Kidney (tissue), 22 donors: ENCODE measurements around the gene CCDC181. TPM values are rescaled to one million over a fixed set of nuclear protein-coding genes. Genes with fewer than 3 reads are reported as not detected.
A peak's percentile ranks its signal among the peaks of the same experiment; 100 is the strongest.

ENCODE experiments used
- DNase-seq, 5 donors: peaks; one replicate each; pipeline ENCODE4 v3.0.0-alpha.2; 2013 to 2020
- FAIRE-seq: peaks from 2 replicates; lab custom pipeline; 2012; peaks lifted over from hg19 to GRCh38; lab: Jason Lieb, UNC
- H3K27ac ChIP-seq, 2 donors: one replicate each; pipeline ENCODE4 v1.7.0; 2013; ENCODE audit warnings: low read depth in 2 of 2, low read length in 2 of 2, inconsistent platforms in 1 of 2
- H3K27me3 ChIP-seq: one replicate; pipeline ENCODE4 v1.7.1; 2013; ENCODE audit warnings: low read length, inconsistent platforms; ENCODE audit not compliant: control insufficient read depth, insufficient read depth
- H3K36me3 ChIP-seq, 3 donors: one replicate each; pipeline versions ENCODE4 v1.7.0 to v1.7.1; 2013; ENCODE audit warnings: low read length in 3 of 3, control low read depth in 1 of 3, inconsistent platforms in 1 of 3; ENCODE audit not compliant: insufficient read depth in 3 of 3, control insufficient read depth in 2 of 3
- H3K4me1 ChIP-seq, 3 donors: one replicate each; pipeline versions ENCODE4 v1.7.0 to v1.7.1; 2013; ENCODE audit warnings: low read length in 3 of 3, inconsistent platforms in 1 of 3, low read depth in 1 of 3; ENCODE audit not compliant: control insufficient read depth in 2 of 3, insufficient read depth in 2 of 3
- H3K4me3 ChIP-seq, 3 donors: one replicate each; pipeline versions ENCODE4 v1.7.0 to v1.8.1; 2013; ENCODE audit warnings: low read length in 3 of 3, control low read depth in 1 of 3, inconsistent platforms in 1 of 3
- H3K9ac ChIP-seq, 3 donors: one replicate each; pipeline versions ENCODE4 v1.7.0 to v1.7.1; 2013; ENCODE audit warnings: low read length in 3 of 3, control low read depth in 1 of 3, inconsistent platforms in 1 of 3
- H3K9me3 ChIP-seq, 3 donors: one replicate each; pipeline versions ENCODE4 v1.7.0 to v1.7.1; 2013; ENCODE audit warnings: low read length in 3 of 3, control low read depth in 1 of 3, inconsistent platforms in 1 of 3; ENCODE audit not compliant: control insufficient read depth in 2 of 3, insufficient read depth in 1 of 3
- CTCF ChIP-seq: IDR thresholded peaks from 3 replicates; pipeline ENCODE4 v1.5.1; 2012; ENCODE audit warnings: mild to moderate bottlenecking, moderate library complexity, borderline replicate concordance; ENCODE audit not compliant: insufficient read depth; ENCODE audit errors: extremely low read depth
- intact Hi-C: fragments of 100-400 bp; cut with DNase I; formaldehyde crosslinking; loops from one replicate; pipeline ENCODE4 v1.11.1; 2022
- long read RNA-seq, 10 donors: library from polyadenylated mRNA in 1 of 10; unstranded in 1 of 10; transcript quantifications; one replicate each; pipeline ENCODE4 v2.0.0 and lab custom pipeline, GENCODE V29; 2021 to 2026
- polyA plus RNA-seq: library from polyadenylated mRNA; stranded (reverse); fragments of 350-450 nt; fragmentation: Illumina TruSeq; extraction: RNeasy Lipid Tissue Mini Kit (QIAGEN cat#74804); gene quantifications from one replicate; pipeline ENCODE4 v1.2.3, GENCODE V29; 2014; ENCODE audit warnings: low read depth, low replicate concordance; ENCODE audit not compliant: insufficient read depth
- total RNA-seq: library from RNA; stranded (reverse); fragmentation: NEBNext Ultra II Directional; extraction: Animal tissue kit (Norgen Biotek cat#: 25700); gene quantifications from one replicate; pipeline ENCODE4 v1.2.1, GENCODE V29; 2021
- donor health status: control.
- donor health status: control.
- donor health status: control.
- donor health status: control.
- donor health status: control.
- donor health status: DM: yes; HTN: yes; CAD: no.
- donor health status: Normal renal cell carcinoma (clear cell type).

Gene CCDC181
- 4.8 TPM for total RNA-seq
- 8.2 TPM for polyA plus RNA-seq
- long read RNA-seq, donor 1, result 0 reads
- long read RNA-seq, donor 2, partial matches to known transcripts, result 0 of 3 reads
- long read RNA-seq, donor 2, other reads (novel, unspliced or antisense), result 0 of 3 reads
- long read RNA-seq, donor 3, partial matches to known transcripts, result 0 of 3 reads
- long read RNA-seq, donor 3, other reads (novel, unspliced or antisense), result 0 of 3 reads
- long read RNA-seq, donor 4, result 0 reads
- long read RNA-seq, donor 5, result 0 reads
- long read RNA-seq, donor 6, partial matches to known transcripts, result 0 of 4 reads
- long read RNA-seq, donor 6, other reads (novel, unspliced or antisense), result 0 of 4 reads
- long read RNA-seq, donor 7, partial matches to known transcripts, result 0 of 1 reads
- long read RNA-seq, donor 7, other reads (novel, unspliced or antisense), result 0 of 1 reads
- long read RNA-seq, donor 8, partial matches to known transcripts, result 0 of 1 reads
- long read RNA-seq, donor 8, other reads (novel, unspliced or antisense), result 0 of 1 reads
- long read RNA-seq, donor 9, result 0 reads
- long read RNA-seq, donor 10, partial matches to known transcripts, result 0 of 1 reads
- long read RNA-seq, donor 10, other reads (novel, unspliced or antisense), result 0 of 1 reads

- Histone ChIP-seq H3K36me3 (no peaks in the 10 kb centered on the region), H3K4me1 (no peaks in the 10 kb centered on the region), H3K9me3 (no peaks in the 10 kb centered on the region), H3K27ac (no peak within 1 kb of the TSS), H3K27me3 (no peaks in the 10 kb centered on the region), H3K9ac (peak within 1 kb of the TSS; percentile 62 to 80 (median 76)), H3K4me3 (peak within 1 kb of the TSS; percentile 78 to 88 (median 79))
- no peak for TF ChIP-seq CTCF
- intact Hi-C loops, result no loop called here
- no peak for FAIRE-seq
- DNase-seq, result peak; percentile 82 to 95 (median 92)
Observed at GRCh38 chr1:169427081-169427641, at the start of gene CCDC181. Gene CCDC181 (minus strand): TSS chr1:169427474. CDS start chr1:169424927, 2,547 bp downstream.

GRCh38 chr1:169475806-169476387, 48.6 kb upstream of the CCDC181 start:
- H3K27me3 ChIP-seq, result no peaks in the 10 kb centered on the region
- H3K4me3 ChIP-seq, result no peak overlapping the region
- peaks cover 0 to under 1% (median 0%) of the 10 kb centered on the region in 3 donors for H3K4me1 ChIP-seq
- no peak for DNase-seq
- H3K9ac ChIP-seq, result no peak overlapping the region
- no peaks in the 10 kb centered on the region for H3K9me3 ChIP-seq
- intact Hi-C loops, result no loop called here
- no peak overlapping the region for H3K27ac ChIP-seq
- H3K36me3 ChIP-seq, result peaks cover 0 to 9% (median 4%) of the 10 kb centered on the region in 3 donors
- no peak for TF ChIP-seq CTCF
- no peak for FAIRE-seq

GRCh38 chr1:169474302-169474995, 47.2 kb upstream of the CCDC181 start:
- no peaks in the 10 kb centered on the region for H3K4me1 ChIP-seq
- no peak overlapping the region for H3K4me3 ChIP-seq
- DNase-seq (no peak), FAIRE-seq (no peak)
- H3K27me3 ChIP-seq, result no peaks in the 10 kb centered on the region
- H3K9ac ChIP-seq, result no peak overlapping the region
- intact Hi-C loops, result no loop called here
- H3K27ac ChIP-seq, result no peak overlapping the region
- TF ChIP-seq CTCF, result no peak
- peaks cover 0 to 9% (median 4%) of the 10 kb centered on the region in 3 donors for H3K36me3 ChIP-seq
- no peaks in the 10 kb centered on the region for H3K9me3 ChIP-seq
